DMS153 treated with DMSO at 0.1 percent for 48 hours (cell line): ENCODE measurements around the gene GTF2IRD1.
"Not testable (repeated sequence)": the region's sequence is repeated elsewhere in the genome, so short reads cannot be mapped to it uniquely, and the experiment has no call there.

ENCODE experiments used
- DNase-seq: peaks from one replicate; lab custom pipeline; 2025; ENCODE audit not compliant: unreplicated experiment; lab: John Stamatoyannopoulos, UW

GTF2IRD1 gene

DNA sequence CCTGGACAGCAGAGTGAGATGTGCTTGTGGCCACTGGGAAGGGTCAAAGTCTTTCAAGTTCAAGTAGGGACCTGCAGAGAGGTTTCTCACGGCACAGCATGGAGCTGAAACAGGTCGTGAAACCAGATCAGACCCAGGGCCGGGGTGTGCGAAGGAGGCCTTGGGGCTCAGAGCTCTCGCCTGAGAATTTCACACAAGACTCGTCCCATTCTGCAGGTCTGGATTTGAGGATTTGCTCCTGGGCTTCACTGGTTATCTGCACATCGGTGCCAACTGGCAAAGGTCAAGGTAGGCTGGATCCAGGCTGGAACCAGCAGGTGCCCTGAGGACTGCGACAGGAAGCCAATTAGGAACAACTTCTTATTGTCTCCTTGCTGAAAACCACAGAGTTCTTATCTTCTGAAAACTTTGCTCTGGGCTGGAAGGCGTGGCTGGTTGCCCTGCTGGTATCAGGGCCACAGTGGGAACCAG lies 179.8 kb downstream of the GTF2IRD1 start:
- no peak for DNase-seq

DNA sequence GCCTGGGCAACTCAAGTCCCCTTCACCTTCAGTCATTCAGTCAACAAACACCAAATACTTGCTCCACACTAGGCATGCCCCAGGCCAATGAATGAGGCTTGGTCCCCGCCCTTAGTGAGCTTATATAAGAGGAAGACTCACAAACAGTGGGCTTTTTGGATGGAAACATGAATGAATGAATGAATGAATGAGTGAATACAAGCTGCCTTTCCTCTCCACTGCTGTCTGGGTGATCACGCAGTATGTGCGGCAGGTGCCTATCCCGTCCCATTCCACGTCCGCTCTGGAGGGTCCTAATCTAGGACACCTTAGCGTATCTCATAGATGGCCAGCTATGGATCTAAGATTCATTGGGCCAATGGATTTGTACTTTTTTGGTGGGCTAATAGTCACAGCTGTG lies 184.0 kb downstream of the GTF2IRD1 start:
- no peak for DNase-seq

DNA sequence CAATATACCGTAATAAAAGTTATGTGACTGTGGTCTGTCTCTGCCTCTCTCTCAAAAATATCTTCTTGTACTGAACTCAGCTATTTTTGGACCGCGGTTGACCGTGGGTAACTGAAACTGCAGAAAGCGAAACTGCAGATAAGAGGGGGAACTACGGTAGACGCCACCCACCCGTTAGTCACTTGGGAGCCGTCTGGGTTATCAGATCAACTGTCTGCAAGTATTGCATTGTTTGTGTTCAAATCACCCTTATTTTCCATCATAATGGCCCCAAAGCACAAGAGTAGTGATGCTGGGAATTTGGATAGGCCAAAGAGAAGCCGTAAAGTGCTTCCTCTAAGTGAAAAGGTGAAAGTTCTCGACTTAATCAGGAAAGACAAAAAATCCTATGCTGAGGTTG lies 196.3 kb downstream of the GTF2IRD1 start:
- not testable (repeated sequence) for DNase-seq

DNA sequence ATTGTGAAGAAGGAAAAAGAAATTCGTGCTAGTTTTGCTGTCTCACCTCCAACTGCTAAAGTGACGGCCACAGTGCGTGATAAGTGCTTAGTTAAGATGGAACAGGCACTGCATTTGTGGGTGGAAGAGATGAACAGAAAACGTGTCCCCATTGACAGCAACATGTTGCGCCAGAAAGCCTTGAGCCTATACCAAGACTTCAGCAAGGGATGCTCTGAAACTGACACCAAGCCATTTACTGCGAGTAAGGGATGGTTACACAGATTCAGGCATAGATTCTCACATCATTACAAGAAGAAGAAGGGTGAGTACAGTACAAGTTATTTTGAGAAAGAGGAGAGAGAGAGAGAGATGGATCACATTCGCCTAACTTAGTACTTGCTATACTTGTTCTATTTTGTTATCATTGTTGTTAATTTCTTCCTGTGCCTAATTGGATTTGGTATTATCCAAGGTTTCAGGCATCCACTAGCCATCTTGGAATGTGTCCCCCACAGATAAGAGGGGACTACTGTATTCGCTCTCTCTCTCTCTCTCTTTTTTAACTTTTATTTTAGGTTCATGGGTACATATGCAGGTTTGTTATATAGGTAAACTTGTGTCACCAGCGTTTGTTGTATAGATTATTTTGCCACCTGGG lies 196.9 kb downstream of the GTF2IRD1 start:
- not testable (repeated sequence) for DNase-seq

DNA sequence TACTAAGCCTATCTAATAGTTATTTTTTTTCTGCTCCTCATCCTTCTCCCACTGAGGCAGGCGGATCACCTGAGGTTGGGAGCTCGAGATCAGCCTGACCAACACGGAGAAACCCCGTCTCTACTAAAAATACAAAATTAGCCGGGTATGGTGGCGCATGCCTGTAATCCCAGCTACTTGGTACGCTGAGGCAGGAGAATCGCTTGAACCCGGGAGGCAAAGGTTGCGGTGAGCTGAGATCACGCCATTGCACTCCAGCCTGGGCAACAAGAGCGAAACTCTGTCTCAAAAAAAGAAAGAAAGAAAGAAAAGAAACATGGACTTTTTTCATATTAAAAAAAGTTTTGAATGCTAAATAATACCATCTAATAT lies 197.4 kb downstream of the GTF2IRD1 start:
- DNase-seq, result not testable (repeated sequence)
